ENCODE data around the gene COQ8B. TPM values are rescaled to one million over a fixed set of nuclear protein-coding genes. Genes with fewer than 3 reads are reported as not detected.
"Not testable (repeated sequence)": the region's sequence is repeated elsewhere in the genome, so short reads cannot be mapped to it uniquely, and the experiment has no call there.

COQ8B gene
- total and polyA plus RNA-seq, 3 experiments from 2014 or later: 17.3 to 25.7 (median 20.6) TPM

GRCh38 chr19:40655684-40656083 lies 61.0 kb downstream of the COQ8B start:
- H3K27ac Mint-ChIP-seq; H3K9me3 Mint-ChIP-seq; H3K4me1 ChIP-seq (ENCODE audit: insufficient read depth, low read length); H3K27me3 ChIP-seq (ENCODE audit: insufficient read depth, low read length, poor library complexity, severe bottlenecking); H3K36me3 ChIP-seq (ENCODE audit: insufficient read depth, low read length); H3K4me3 Mint-ChIP-seq; CTCF ChIA-PET; H3K4me3 ChIP-seq (ENCODE audit: low read length); POLR2A ChIA-PET; H3K27me3 Mint-ChIP-seq; H3K36me3 Mint-ChIP-seq; H3K27ac ChIP-seq (ENCODE audit: low read depth, low read length); H3K4me1 Mint-ChIP-seq; H3K9me3 ChIP-seq (ENCODE audit: low read length); DNase-seq: not testable (repeated sequence)

- H3K27me3 ChIP-seq (ENCODE audit: insufficient read depth, low read length, poor library complexity, severe bottlenecking); H3K36me3 Mint-ChIP-seq; DNase-seq; H3K36me3 ChIP-seq (ENCODE audit: insufficient read depth, low read length); CTCF ChIA-PET; H3K9me3 Mint-ChIP-seq; H3K9me3 ChIP-seq (ENCODE audit: low read length); H3K4me1 Mint-ChIP-seq; H3K4me3 ChIP-seq (ENCODE audit: low read length); POLR2A ChIA-PET; H3K4me3 Mint-ChIP-seq; H3K4me1 ChIP-seq (ENCODE audit: insufficient read depth, low read length); H3K27ac ChIP-seq (ENCODE audit: low read depth, low read length); H3K27me3 Mint-ChIP-seq: not testable (repeated sequence)
- peak overlapping the region in 1 of 8 donors; percentile 70 for H3K27ac Mint-ChIP-seq
These were observed 64.4 kb downstream of the COQ8B start for GRCh38 chr19:40652303-40652702.

GRCh38 chr19:40650749-40651305 lies 65.9 kb downstream of the COQ8B start:
- no peaks in the 10 kb centered on the region for H3K36me3 ChIP-seq (ENCODE audit: insufficient read depth, low read length)
- no peak overlapping the region for H3K27ac ChIP-seq (ENCODE audit: low read depth, low read length)
- H3K27me3 Mint-ChIP-seq: peaks cover 8 to 10% of the 10 kb centered on the region in 2 donors
- no peak overlapping the region for H3K27ac Mint-ChIP-seq
- no peaks in the 10 kb centered on the region for H3K4me1 ChIP-seq (ENCODE audit: insufficient read depth, low read length)
- POLR2A ChIA-PET: no interaction called here
- CTCF ChIA-PET: no interaction called here
- no peak overlapping the region for H3K4me3 ChIP-seq (ENCODE audit: low read length)
- no peaks in the 10 kb centered on the region for H3K4me1 Mint-ChIP-seq
- H3K9me3 Mint-ChIP-seq: no peaks in the 10 kb centered on the region
- no peaks in the 10 kb centered on the region for H3K27me3 ChIP-seq (ENCODE audit: insufficient read depth, low read length, poor library complexity, severe bottlenecking)
- no peaks in the 10 kb centered on the region for H3K36me3 Mint-ChIP-seq
- no peak for DNase-seq
- H3K4me3 Mint-ChIP-seq: no peak overlapping the region
- no peaks in the 10 kb centered on the region for H3K9me3 ChIP-seq (ENCODE audit: low read length)

GRCh38 chr19:40649903-40650675 lies 66.6 kb downstream of the COQ8B start:
- H3K27ac ChIP-seq (ENCODE audit: low read depth, low read length); CTCF ChIA-PET; H3K27me3 ChIP-seq (ENCODE audit: insufficient read depth, low read length, poor library complexity, severe bottlenecking); H3K36me3 Mint-ChIP-seq; H3K4me3 ChIP-seq (ENCODE audit: low read length); H3K9me3 Mint-ChIP-seq; H3K4me3 Mint-ChIP-seq; POLR2A ChIA-PET; H3K4me1 ChIP-seq (ENCODE audit: insufficient read depth, low read length); H3K36me3 ChIP-seq (ENCODE audit: insufficient read depth, low read length); H3K9me3 ChIP-seq (ENCODE audit: low read length); H3K27ac Mint-ChIP-seq; DNase-seq; H3K4me1 Mint-ChIP-seq: not testable (repeated sequence)
- H3K27me3 Mint-ChIP-seq: peaks cover 8 to 13% of the 10 kb centered on the region in 2 donors

GRCh38 chr19:40646743-40647254 lies 69.9 kb downstream of the COQ8B start:
- H3K9me3 ChIP-seq (ENCODE audit: low read length): no peaks in the 10 kb centered on the region
- H3K27me3 ChIP-seq (ENCODE audit: insufficient read depth, low read length, poor library complexity, severe bottlenecking): no peaks in the 10 kb centered on the region
- no peaks in the 10 kb centered on the region for H3K9me3 Mint-ChIP-seq

GRCh38 chr19:40642757-40643305 lies 73.9 kb downstream of the COQ8B start:
- Histone ChIP-seq H3K27ac (ENCODE audit: low read depth, low read length) (no peak overlapping the region), H3K9me3 (ENCODE audit: low read length) (no peaks in the 10 kb centered on the region), H3K4me3 (ENCODE audit: low read length) (no peak overlapping the region), H3K4me1 (ENCODE audit: insufficient read depth, low read length) (no peaks in the 10 kb centered on the region), H3K27me3 (ENCODE audit: insufficient read depth, low read length, poor library complexity, severe bottlenecking) (no peaks in the 10 kb centered on the region), H3K36me3 (ENCODE audit: insufficient read depth, low read length) (no peaks in the 10 kb centered on the region)
- Mint-ChIP-seq H3K27me3 (peaks cover 10 to 21% of the 10 kb centered on the region in 2 donors), H3K9me3 (no peaks in the 10 kb centered on the region), H3K36me3 (peaks cover 0 to 2% (median 0%) of the 10 kb centered on the region in 3 donors), H3K27ac (no peak overlapping the region), H3K4me3 (no peak overlapping the region), H3K4me1 (peaks cover 0 to 5% (median 0%) of the 10 kb centered on the region in 3 donors)
- ChIA-PET POLR2A (interaction anchor here (0.5 kb wide), 1 partner anchor 593 kb away, joined by 8 read pairs; no protein-coding TSS in a partner anchor), CTCF (interaction anchor here (2.4 kb wide), 1 partner anchor 8 kb away, joined by 17 read pairs; no protein-coding TSS in a partner anchor)
- no peak for DNase-seq

More at GRCh38 chr19:40646743-40647254, 69.9 kb downstream of the COQ8B start:
- Histone ChIP-seq H3K36me3 (ENCODE audit: insufficient read depth, low read length) (no peaks in the 10 kb centered on the region), H3K4me3 (ENCODE audit: low read length) (no peak overlapping the region), H3K4me1 (ENCODE audit: insufficient read depth, low read length) (no peaks in the 10 kb centered on the region), H3K27ac (ENCODE audit: low read depth, low read length) (no peak overlapping the region)
- DNase-seq: no peak
- ChIA-PET CTCF (interaction anchor here (1.1 to 2.4 kb wide), 2 partner anchors 12 to 126 kb away, joined by 3 to 20 read pairs; no protein-coding TSS in a partner anchor), POLR2A (no interaction called here)
- Mint-ChIP-seq H3K27ac (no peak overlapping the region), H3K27me3 (peaks cover 12 to 16% of the 10 kb centered on the region in 2 donors), H3K36me3 (peaks cover 0 to 2% (median 0%) of the 10 kb centered on the region in 3 donors), H3K4me3 (no peak overlapping the region), H3K4me1 (no peaks in the 10 kb centered on the region)

- no peak overlapping the region for H3K27ac Mint-ChIP-seq
These were observed 74.5 kb downstream of the COQ8B start for GRCh38 chr19:40642051-40642706.

More at GRCh38 chr19:40642051-40642706, 74.5 kb downstream of the COQ8B start:
- H3K27me3 Mint-ChIP-seq: peaks cover 10 to 21% of the 10 kb centered on the region in 2 donors
- DNase-seq: no peak
- peaks cover 0 to 2% (median 0%) of the 10 kb centered on the region in 3 donors for H3K36me3 Mint-ChIP-seq
- Histone ChIP-seq H3K27ac (ENCODE audit: low read depth, low read length) (no peak overlapping the region), H3K4me1 (ENCODE audit: insufficient read depth, low read length) (no peaks in the 10 kb centered on the region), H3K9me3 (ENCODE audit: low read length) (no peaks in the 10 kb centered on the region), H3K27me3 (ENCODE audit: insufficient read depth, low read length, poor library complexity, severe bottlenecking) (no peaks in the 10 kb centered on the region), H3K36me3 (ENCODE audit: insufficient read depth, low read length) (no peaks in the 10 kb centered on the region), H3K4me3 (ENCODE audit: low read length) (no peak overlapping the region)
- no peaks in the 10 kb centered on the region for H3K9me3 Mint-ChIP-seq
- no peak overlapping the region for H3K4me3 Mint-ChIP-seq
- H3K4me1 Mint-ChIP-seq: peaks cover 0 to 5% (median 0%) of the 10 kb centered on the region in 3 donors
- POLR2A ChIA-PET: interaction anchor here (0.5 kb wide), 1 partner anchor 594 kb away, joined by 8 read pairs; no protein-coding TSS in a partner anchor
- CTCF ChIA-PET: interaction anchor here (2.4 kb wide), 1 partner anchor 8 kb away, joined by 17 read pairs; no protein-coding TSS in a partner anchor
